Adipocyte (in vitro differentiated cells): ENCODE results near the gene ALDH5A1.

ENCODE experiments used
- DNase-seq: peaks from one replicate; pipeline ENCODE4 v3.0.0-alpha.2; 2015; ENCODE audit warnings: low read depth
- H3K27me3 ChIP-seq: replicated peaks from 2 replicates; pipeline ENCODE4 v1.7.0; 2013; ENCODE audit warnings: mild to moderate bottlenecking, low read length, moderate library complexity; ENCODE audit not compliant: control insufficient read depth, insufficient read depth
- H3K36me3 ChIP-seq: 2 replicates; pipeline ENCODE4 v1.7.0; 2013; ENCODE audit warnings: low read length, mild to moderate bottlenecking, moderate library complexity; ENCODE audit not compliant: control insufficient read depth, insufficient read depth, severe bottlenecking
- H3K4me1 ChIP-seq: 2 replicates; pipeline ENCODE4 v1.7.0; 2013; ENCODE audit warnings: mild to moderate bottlenecking, low read length, moderate library complexity; ENCODE audit not compliant: control insufficient read depth, insufficient read depth
- H3K4me3 ChIP-seq: 2 replicates; pipeline ENCODE4 v1.7.0; 2013; ENCODE audit warnings: mild to moderate bottlenecking, low read length, moderate library complexity
- H3K9ac ChIP-seq: 2 replicates; pipeline ENCODE4 v1.7.0; 2013; ENCODE audit warnings: mild to moderate bottlenecking, low read length, moderate library complexity
- H3K9me3 ChIP-seq: 2 replicates; pipeline ENCODE4 v1.7.0; 2013; ENCODE audit warnings: mild to moderate bottlenecking, low read length, moderate library complexity; ENCODE audit not compliant: control insufficient read depth

ALDH5A1 gene

GRCh38 chr6:24549674-24550353, 55.0 kb downstream of the ALDH5A1 start:
- Histone ChIP-seq H3K27me3 (peaks cover 37% of the 10 kb centered on the region), H3K4me3 (no peak overlapping the region), H3K4me1 (no peaks in the 10 kb centered on the region), H3K9me3 (no peaks in the 10 kb centered on the region), H3K9ac (no peak overlapping the region), H3K36me3 (no peaks in the 10 kb centered on the region)
- no peak for DNase-seq

- H3K4me1 ChIP-seq, result no peaks in the 10 kb centered on the region
- no peak overlapping the region for H3K9ac ChIP-seq
- H3K27me3 ChIP-seq, result peaks cover 29% of the 10 kb centered on the region
- no peak overlapping the region for H3K4me3 ChIP-seq
- no peaks in the 10 kb centered on the region for H3K36me3 ChIP-seq
- no peak for DNase-seq
- H3K9me3 ChIP-seq, result no peaks in the 10 kb centered on the region
Measured at GRCh38 chr6:24551139-24551538, 56.4 kb downstream of the ALDH5A1 start.

- H3K27me3 ChIP-seq, result peaks cover 3% of the 10 kb centered on the region
- no peaks in the 10 kb centered on the region for H3K4me1 ChIP-seq
- H3K9me3 ChIP-seq, result no peaks in the 10 kb centered on the region
- H3K4me3 ChIP-seq, result no peak overlapping the region
- H3K9ac ChIP-seq, result no peak overlapping the region
- DNase-seq, result no peak
- H3K36me3 ChIP-seq, result no peaks in the 10 kb centered on the region
Measured at GRCh38 chr6:24554474-24554873, 59.7 kb downstream of the ALDH5A1 start.

- Histone ChIP-seq H3K9ac (no peak overlapping the region), H3K9me3 (no peaks in the 10 kb centered on the region), H3K4me1 (no peaks in the 10 kb centered on the region), H3K36me3 (no peaks in the 10 kb centered on the region), H3K4me3 (no peak overlapping the region), H3K27me3 (peaks cover 7% of the 10 kb centered on the region)
- no peak for DNase-seq
Measured at GRCh38 chr6:24558516-24558915, 63.7 kb downstream of the ALDH5A1 start.

- Histone ChIP-seq H3K9ac (no peak overlapping the region), H3K9me3 (no peaks in the 10 kb centered on the region), H3K27me3 (peaks cover 22% of the 10 kb centered on the region), H3K4me3 (no peak overlapping the region), H3K4me1 (no peaks in the 10 kb centered on the region), H3K36me3 (no peaks in the 10 kb centered on the region)
- DNase-seq, result no peak
Measured at GRCh38 chr6:24564081-24564480, 69.3 kb downstream of the ALDH5A1 start.

GRCh38 chr6:24565196-24565595, 70.4 kb downstream of the ALDH5A1 start:
- no peak overlapping the region for H3K9ac ChIP-seq
- no peak for DNase-seq

GRCh38 chr6:24566020-24566767, 71.4 kb downstream of the ALDH5A1 start:
- H3K27me3 ChIP-seq, result peaks cover 29% of the 10 kb centered on the region
- no peak overlapping the region for H3K4me3 ChIP-seq
- no peaks in the 10 kb centered on the region for H3K9me3 ChIP-seq
- H3K36me3 ChIP-seq, result no peaks in the 10 kb centered on the region
- peak; percentile 15 for DNase-seq
- no peak overlapping the region for H3K9ac ChIP-seq
- H3K4me1 ChIP-seq, result no peaks in the 10 kb centered on the region

More at GRCh38 chr6:24565196-24565595, 70.4 kb downstream of the ALDH5A1 start:
- no peaks in the 10 kb centered on the region for H3K9me3 ChIP-seq
- no peak overlapping the region for H3K4me3 ChIP-seq
- H3K36me3 ChIP-seq, result no peaks in the 10 kb centered on the region
- H3K27me3 ChIP-seq, result peaks cover 31% of the 10 kb centered on the region
- H3K4me1 ChIP-seq, result no peaks in the 10 kb centered on the region

GRCh38 chr6:24568683-24569082, 73.9 kb downstream of the ALDH5A1 start:
- Histone ChIP-seq H3K4me1 (no peaks in the 10 kb centered on the region), H3K27me3 (peaks cover 29% of the 10 kb centered on the region), H3K9me3 (no peaks in the 10 kb centered on the region), H3K9ac (no peak overlapping the region), H3K4me3 (no peak overlapping the region), H3K36me3 (no peaks in the 10 kb centered on the region)
- no peak for DNase-seq

- Histone ChIP-seq H3K36me3 (no peaks in the 10 kb centered on the region), H3K9me3 (no peaks in the 10 kb centered on the region), H3K27me3 (peaks cover 22% of the 10 kb centered on the region), H3K4me3 (no peak overlapping the region), H3K4me1 (no peaks in the 10 kb centered on the region), H3K9ac (no peak overlapping the region)
- no peak for DNase-seq
Measured at GRCh38 chr6:24569811-24570210, 75.0 kb downstream of the ALDH5A1 start.

- Histone ChIP-seq H3K4me3 (no peak overlapping the region), H3K4me1 (no peaks in the 10 kb centered on the region), H3K36me3 (no peaks in the 10 kb centered on the region), H3K27me3 (peaks cover 22% of the 10 kb centered on the region), H3K9me3 (no peaks in the 10 kb centered on the region), H3K9ac (no peak overlapping the region)
- no peak for DNase-seq
Measured at GRCh38 chr6:24571361-24571760, 76.6 kb downstream of the ALDH5A1 start.

GRCh38 chr6:24574809-24575208, 80.0 kb downstream of the ALDH5A1 start:
- Histone ChIP-seq H3K4me3 (no peak overlapping the region), H3K27me3 (peaks cover 4% of the 10 kb centered on the region), H3K36me3 (no peaks in the 10 kb centered on the region), H3K9me3 (no peaks in the 10 kb centered on the region), H3K4me1 (no peaks in the 10 kb centered on the region), H3K9ac (no peak overlapping the region)
- peak; percentile 4 for DNase-seq
